GM12878 (cell line): ENCODE results near the gene METTL27. TPM values are rescaled to one million over a fixed set of nuclear protein-coding genes. Genes with fewer than 3 reads are reported as not detected.

ENCODE experiments used
- ATAC-seq: fragments of 200-7000 bp; cut with Tn5 transposase; 3 replicates; pipeline ENCODE4 v1.9.1; 2020; ENCODE audit warnings: mild to moderate bottlenecking, moderate library complexity
- BruUV-seq: library from RNA; stranded (reverse); fragments of 400-500 nt; replicated peaks from 2 replicates; lab custom pipeline; 2021; lab: Mats Ljungman, UMichigan
- CTCF ChIA-PET: fragments of 300-600 bp; sonication (Branson Sonifier 250); formaldehyde crosslinking; extraction: SDS; loops from one replicate; lab custom pipeline; 2021; ENCODE audit warnings: inconsistent platforms; lab: Yijun Ruan, JAX
- POLR2A ChIA-PET: fragments of 350-600 bp; formaldehyde crosslinking; extraction: SDS; loops from one replicate; lab custom pipeline; 2021; ENCODE audit warnings: inconsistent platforms; lab: Charles Lee
- RAD21 ChIA-PET: fragments of 300-600 bp; sonication (Branson Sonifier 250); formaldehyde crosslinking; loops from one replicate; lab custom pipeline; 2023; ENCODE audit warnings: antibody characterized with exemption; ENCODE audit not compliant: unreplicated experiment; lab: Charles Lee
- SMC1A ChIA-PET: fragments of 300-600 bp; sonication (Branson Sonifier 250); formaldehyde crosslinking; loops from one replicate; lab custom pipeline; 2023; ENCODE audit not compliant: unreplicated experiment, uncharacterized antibody; lab: Charles Lee
- DNase-seq: peaks from one replicate; pipeline ENCODE4 v3.0.0-alpha.2; 2011; ENCODE audit warnings: low read depth, low spot score
- FAIRE-seq: peaks from 3 replicates; lab custom pipeline; 2011; peaks lifted over from hg19 to GRCh38; lab: Jason Lieb, UNC
- H2AFZ ChIP-seq: 2 replicates; pipeline ENCODE4 v1.6.0; 2011; ENCODE audit warnings: low read depth, low read length, control low read depth; ENCODE audit not compliant: control insufficient read depth
- H3K27ac ChIP-seq: 2 replicates; pipeline ENCODE4 v1.5.1; 2011; ENCODE audit warnings: control low read depth; ENCODE audit not compliant: control insufficient read depth, insufficient read depth
- H3K27me3 ChIP-seq, 2 experiments: replicated peaks in 1 of 2; 2 replicates each; pipeline versions ENCODE4 v1.6.0 to v1.6.1; 2011; ENCODE audit warnings: low read length in 1 of 2; ENCODE audit not compliant: control insufficient read depth in 2 of 2, insufficient read depth in 2 of 2
- H3K36me3 ChIP-seq, 2 experiments: 2 replicates each; pipeline ENCODE4 v1.5.1; 2011; ENCODE audit warnings: low read length in 1 of 2; ENCODE audit not compliant: control insufficient read depth in 2 of 2, insufficient read depth in 2 of 2
- H3K4me1 ChIP-seq: 2 replicates; pipeline ENCODE4 v1.6.1; 2011; ENCODE audit warnings: mild to moderate bottlenecking, low read length, moderate library complexity, mixed read lengths; ENCODE audit not compliant: control insufficient read depth, insufficient read depth
- H3K4me2 ChIP-seq: 2 replicates; pipeline ENCODE4 v1.6.0; 2011; ENCODE audit warnings: control low read depth; ENCODE audit not compliant: control insufficient read depth, insufficient read depth
- H3K4me3 ChIP-seq: fragments of 200-600 bp; sonication (generic); 2 replicates; pipeline ENCODE4 v1.5.1; 2016
- H3K79me2 ChIP-seq: 2 replicates; pipeline ENCODE4 v1.6.0; 2011; ENCODE audit warnings: low read length; ENCODE audit not compliant: control insufficient read depth, insufficient read depth
- H3K9ac ChIP-seq: 2 replicates; pipeline ENCODE4 v1.8.0; 2011; ENCODE audit warnings: low read length, control low read depth, mixed read lengths; ENCODE audit not compliant: control insufficient read depth, insufficient read depth
- H3K9me3 ChIP-seq: replicated peaks from 3 replicates; pipeline ENCODE4 v1.5.1; 2011; ENCODE audit warnings: mild to moderate bottlenecking, low read length; ENCODE audit not compliant: control insufficient read depth, insufficient read depth
- H4K20me1 ChIP-seq: 2 replicates; pipeline ENCODE4 v1.6.0; 2011; ENCODE audit not compliant: control insufficient read depth, insufficient read depth
- JUNB ChIP-seq: IDR thresholded peaks from 2 replicates; pipeline ENCODE4 v1.6.1; 2016; ENCODE audit warnings: antibody characterized with exemption, mild to moderate bottlenecking
- MLLT1 ChIP-seq: fragments of 450-650 bp; IDR thresholded peaks from 2 replicates; pipeline ENCODE4 v1.6.1; 2016; ENCODE audit warnings: mild to moderate bottlenecking
- RBBP5 ChIP-seq: fragments of 200-600 bp; sonication (generic); conservative IDR thresholded peaks from 2 replicates; pipeline ENCODE4 v1.6.1; 2016
- SMAD1 ChIP-seq: fragments of 450-650 bp; IDR thresholded peaks from 2 replicates; pipeline ENCODE4 v1.6.1; 2018; ENCODE audit warnings: mild to moderate bottlenecking, low read depth; ENCODE audit not compliant: partially characterized antibody
- SMARCA5 ChIP-seq: fragments of 450-650 bp; IDR thresholded peaks from 2 replicates; pipeline ENCODE4 v1.6.1; 2017; ENCODE audit warnings: mild to moderate bottlenecking
- SREBF2 ChIP-seq: IDR thresholded peaks from 2 replicates; pipeline ENCODE4 v1.6.1; 2012; ENCODE audit warnings: mild to moderate bottlenecking, low read length
- ZNF592 ChIP-seq: fragments of 450-650 bp; IDR thresholded peaks from 2 replicates; pipeline ENCODE4 v1.6.1; 2017; ENCODE audit warnings: mild to moderate bottlenecking, moderate library complexity
- WGBS: methylation state at CpG from one replicate; pipeline ENCODE4 v1.1.6; 2016; ENCODE audit warnings: low lambda C conversion rate; ENCODE audit not compliant: insufficient replicate concordance, insufficient coverage; ENCODE audit errors: missing lambda C conversion rate; 5-methylcytosine and 5-hydroxymethylcytosine counted together
- in situ Hi-C: fragments of 300-500 bp; cut with MboI; formaldehyde crosslinking; loops from 9 replicates; pipeline ENCODE4 v1.14.3; 2018; ENCODE audit warnings: mixed read lengths
- intact Hi-C: fragments of 100-400 bp; cut with micrococcal nuclease; formaldehyde crosslinking; loops from one replicate; pipeline ENCODE4 v1.14.2; 2022; ENCODE audit not compliant: unreplicated experiment
- polyA plus RNA-seq, 11 experiments: library from polyadenylated mRNA; depleted of rRNA in 4 of 11; unstranded in 6 of 11; stranded (reverse) in 5 of 11; fragments of >200 nt; fragmentation: Nextera tagmentation in 4 of 11; fragmentation: Illumina TruSeq in 1 of 11; extraction: Ambion mirVana in 4 of 11; extraction: Trizol in 1 of 11; gene quantifications; 1 replicate in 1 of 11; 2 replicates in 10 of 11; pipeline versions ENCODE4 v1.2.1 to v1.2.3, GENCODE V29; 2011 to 2016; ENCODE audit warnings: inconsistent platforms in 2 of 11, missing spikeins in 2 of 11, low read depth in 1 of 11
- total RNA-seq, 4 experiments: library from RNA; depleted of rRNA in 3 of 4; stranded (reverse); fragments of >200 nt in 3 of 4; fragmentation: Illumina TruSeq in 1 of 4; extraction: Trizol in 1 of 4; gene quantifications; 2 replicates each; pipeline versions ENCODE4 v1.2.1 to v1.2.3, GENCODE V29; 2013 to 2021

The METTL27 gene
- total and polyA plus RNA-seq, 10 of the 15 experiments (the other 5 are each of a cell fraction or from before 2014, with no cell fraction given): 0.10 to 3.4 (median 0.68) TPM

- TF ChIP-seq ZNF592 (no peak), SREBF2 (no peak), SMARCA5 (no peak), SMAD1 (no peak), RBBP5 (no peak)
Measured at GRCh38 chr7:73823873-73824592, 18.3 kb downstream of the METTL27 start (continued).

GRCh38 chr7:73823257-73823656, 19.1 kb downstream of the METTL27 start:
- H3K9ac ChIP-seq: no peak overlapping the region
- no TSS peak for BruUV-seq

More at GRCh38 chr7:73823257-73823656, 19.1 kb downstream of the METTL27 start:
- Histone ChIP-seq H3K27me3 (peaks cover 0 to 3% of the 10 kb centered on the region in 2 experiments; a peak in 3 of 4 replicates), H3K27ac (no peak overlapping the region), H3K36me3 (no peaks in the 10 kb centered on the region), H3K79me2 (no peaks in the 10 kb centered on the region), H4K20me1 (no peaks in the 10 kb centered on the region), H3K9me3 (no peaks in the 10 kb centered on the region), H3K4me2 (no peak overlapping the region), H2AFZ (no peak overlapping the region), H3K4me3 (no peak overlapping the region), H3K4me1 (peaks cover 11% of the 10 kb centered on the region)
- ChIA-PET CTCF (interaction anchor here (1.3 kb wide), 1 partner anchor 32 kb away, joined by 7 read pairs; no protein-coding TSS in a partner anchor), POLR2A (no interaction called here), RAD21 (no interaction called here), SMC1A (interaction anchor here (1.0 kb wide), 1 partner anchor 10 kb away, joined by 3 read pairs; no protein-coding TSS in a partner anchor)
- TF ChIP-seq JUNB (no peak), MLLT1 (no peak)
- FAIRE-seq: no peak
- in situ Hi-C loops (no loop called here), intact Hi-C loops (no loop called here)
- DNase-seq: no peak
- WGBS: 27% methylated on average over 5 of the region's 5 CpGs
- no peak for ATAC-seq
